Measurements from ENCODE around the gene GBP6.
"Not testable (repeated sequence)": the region's sequence is repeated elsewhere in the genome, so short reads cannot be mapped to it uniquely, and the experiment has no call there.

DNA sequence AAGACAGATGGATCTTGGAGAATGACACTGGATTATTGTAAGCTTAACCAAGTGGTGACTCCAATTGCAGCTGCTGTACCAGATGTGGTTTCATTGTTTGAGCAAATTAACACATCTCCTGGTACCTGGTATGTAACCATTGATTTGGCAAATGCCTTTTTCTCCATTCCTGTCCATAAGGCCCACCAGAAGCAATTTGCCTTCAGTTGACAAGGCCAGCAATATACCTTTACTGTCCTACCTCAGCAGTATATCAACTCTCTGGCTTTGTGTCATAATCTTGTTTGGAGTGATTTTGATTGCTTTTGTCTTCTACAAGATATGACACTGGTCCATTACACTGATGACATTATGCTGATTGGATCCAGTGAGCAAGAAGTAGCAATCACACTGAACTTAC is 18.4 kb upstream of the GBP6 start:
- TF ChIP-seq, protein P1, sequence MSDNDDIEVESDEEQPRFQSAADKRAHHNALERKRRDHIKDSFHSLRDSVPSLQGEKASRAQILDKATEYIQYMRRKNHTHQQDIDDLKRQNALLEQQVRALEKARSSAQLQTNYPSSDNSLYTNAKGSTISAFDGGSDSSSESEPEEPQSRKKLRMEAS (IDR thresholded peaks at IDR 0.05), result not testable (repeated sequence)
- not testable (repeated sequence) for TF ChIP-seq SREBF2 (IDR thresholded peaks at IDR 0.05)
